Neural cell (in vitro differentiated cells): ENCODE data around the gene EIF1AD. TPM values are rescaled to one million over a fixed set of nuclear protein-coding genes. Genes with fewer than 3 reads are reported as not detected.

ENCODE experiments used
- H2AFZ ChIP-seq: fragments of 200-600, 300-800 bp; sonication (generic), shearing (Covaris generic); 2 replicates; pipeline ENCODE4 v1.6.0; 2014; ENCODE audit warnings: low read depth, mild to moderate bottlenecking, antibody characterized with exemption, low read length, moderate library complexity
- H3F3A ChIP-seq: fragments of 200-600 bp; shearing (Covaris generic); 2 replicates; pipeline ENCODE4 v1.6.1; 2016; ENCODE audit warnings: mild to moderate bottlenecking, moderate library complexity, mixed read lengths, antibody characterized with exemption, low read length; ENCODE audit not compliant: insufficient read depth, poor library complexity, severe bottlenecking
- H3K27ac ChIP-seq: fragments of 200-600, 300-800 bp; sonication (generic), shearing (Covaris generic); 2 replicates; pipeline ENCODE4 v1.5.1; 2014; ENCODE audit warnings: mild to moderate bottlenecking, low read length, moderate library complexity
- H3K27me3 ChIP-seq: fragments of 300-800, 200-600 bp; sonication (generic), shearing (Covaris generic); 2 replicates; pipeline ENCODE4 v1.6.0; 2014; ENCODE audit warnings: mild to moderate bottlenecking, low read depth, low read length, moderate library complexity; ENCODE audit not compliant: insufficient read depth
- H3K36me3 ChIP-seq: fragments of 300-800, 200-600 bp; sonication (generic), shearing (Covaris generic); 2 replicates; pipeline ENCODE4 v1.5.1; 2014; ENCODE audit warnings: mild to moderate bottlenecking, antibody characterized with exemption, low read length, moderate library complexity; ENCODE audit not compliant: insufficient read depth
- H3K4me2 ChIP-seq: fragments of 300-800, 200-600 bp; sonication (generic), shearing (Covaris generic); 2 replicates; pipeline ENCODE4 v1.6.0; 2014; ENCODE audit warnings: mild to moderate bottlenecking, low read length
- H3K4me3 ChIP-seq: fragments of 300-800, 200-600 bp; sonication (generic), shearing (Covaris generic); 2 replicates; pipeline ENCODE4 v1.5.1; 2014; ENCODE audit warnings: mild to moderate bottlenecking, low read length, moderate library complexity
- H3K79me2 ChIP-seq: fragments of 200-600 bp; shearing (Covaris generic); replicated peaks from 2 replicates; pipeline ENCODE4 v1.6.0; 2014; ENCODE audit warnings: mild to moderate bottlenecking, low read length, moderate library complexity; ENCODE audit not compliant: insufficient read depth
- H3K9ac ChIP-seq: fragments of 300-800, 200-600 bp; sonication (generic), shearing (Covaris generic); 2 replicates; pipeline ENCODE4 v1.6.1; 2016; ENCODE audit warnings: mild to moderate bottlenecking, low read length, mixed read lengths
- H3K9me2 ChIP-seq: fragments of 200-600 bp; shearing (Covaris generic); 2 replicates; pipeline ENCODE4 v1.6.1; 2016; ENCODE audit warnings: mild to moderate bottlenecking, low read length, mixed read lengths; ENCODE audit not compliant: insufficient read depth
- H3K9me3 ChIP-seq: fragments of 200-600, 300-800 bp; sonication (generic), shearing (Covaris generic); 2 replicates; pipeline ENCODE4 v1.6.1; 2016; ENCODE audit warnings: mild to moderate bottlenecking, mixed run types, low read length, moderate library complexity, mixed read lengths
- H4K20me1 ChIP-seq: fragments of 200-600 bp; shearing (Covaris generic); 2 replicates; pipeline ENCODE4 v1.6.1; 2016; ENCODE audit warnings: mild to moderate bottlenecking, mixed run types; ENCODE audit not compliant: insufficient read depth
- EP300 ChIP-seq: fragments of 450-650 bp; conservative IDR thresholded peaks from 2 replicates; pipeline ENCODE4 v1.6.1; 2014; ENCODE audit warnings: antibody characterized with exemption, mild to moderate bottlenecking, moderate library complexity; ENCODE audit not compliant: poor library complexity, severe bottlenecking
- EZH2 ChIP-seq: fragments of 200-600, 300-800 bp; shearing (Covaris generic), sonication (generic); IDR thresholded peaks from 2 replicates; pipeline ENCODE4 v1.6.1; 2014; ENCODE audit warnings: antibody characterized with exemption, low read length, borderline replicate concordance, mild to moderate bottlenecking; ENCODE audit not compliant: insufficient read depth, poor library complexity, severe bottlenecking
- MXI1 ChIP-seq: fragments of 450-650 bp; conservative IDR thresholded peaks from 2 replicates; pipeline ENCODE4 v1.6.1; 2014; ENCODE audit warnings: antibody characterized with exemption, mild to moderate bottlenecking; ENCODE audit not compliant: poor library complexity, severe bottlenecking
- POLR2AphosphoS5 ChIP-seq: IDR thresholded peaks from 2 replicates; pipeline ENCODE4 v1.6.1; 2012
- RAD21 ChIP-seq: fragments of 450-650 bp; conservative IDR thresholded peaks from 2 replicates; pipeline ENCODE4 v1.6.1; 2014; ENCODE audit warnings: antibody characterized with exemption, mild to moderate bottlenecking, moderate library complexity
- REST ChIP-seq: IDR thresholded peaks from 2 replicates; pipeline ENCODE4 v1.6.1; 2012; ENCODE audit warnings: borderline replicate concordance
- SMC3 ChIP-seq: fragments of 450-650 bp; conservative IDR thresholded peaks from 2 replicates; pipeline ENCODE4 v1.6.1; 2014; ENCODE audit warnings: antibody characterized with exemption, mild to moderate bottlenecking, moderate library complexity; ENCODE audit not compliant: poor library complexity
- TAF1 ChIP-seq: IDR thresholded peaks from 2 replicates; pipeline ENCODE4 v1.6.1; 2012; ENCODE audit warnings: low read depth
- polyA plus RNA-seq: library from polyadenylated mRNA; depleted of rRNA; stranded (reverse); fragments of >200 nt; gene quantifications from 2 replicates; pipeline ENCODE4 v1.2.3, GENCODE V29; 2014
- TF ChIP-seq, protein P1 (sequence below): fragments of 450-650 bp; IDR thresholded peaks from 2 replicates; pipeline ENCODE4 v1.5.1; 2014; ENCODE audit warnings: antibody characterized with exemption, mild to moderate bottlenecking, moderate library complexity; ENCODE audit not compliant: poor library complexity, severe bottlenecking

The EIF1AD gene
- polyA plus RNA-seq, 1 donor from 2014 or later = 34.9 TPM

- peaks cover 19% of the 10 kb centered on the region for H3K79me2 ChIP-seq
Observed at GRCh38 chr11:65961267-65962140, 40.5 kb downstream of the EIF1AD start, which contains the start of gene SART1. TSS of gene SART1 (plus strand) at chr11:65961734. CDS start at chr11:65961781, 47 bp downstream.

DNA sequence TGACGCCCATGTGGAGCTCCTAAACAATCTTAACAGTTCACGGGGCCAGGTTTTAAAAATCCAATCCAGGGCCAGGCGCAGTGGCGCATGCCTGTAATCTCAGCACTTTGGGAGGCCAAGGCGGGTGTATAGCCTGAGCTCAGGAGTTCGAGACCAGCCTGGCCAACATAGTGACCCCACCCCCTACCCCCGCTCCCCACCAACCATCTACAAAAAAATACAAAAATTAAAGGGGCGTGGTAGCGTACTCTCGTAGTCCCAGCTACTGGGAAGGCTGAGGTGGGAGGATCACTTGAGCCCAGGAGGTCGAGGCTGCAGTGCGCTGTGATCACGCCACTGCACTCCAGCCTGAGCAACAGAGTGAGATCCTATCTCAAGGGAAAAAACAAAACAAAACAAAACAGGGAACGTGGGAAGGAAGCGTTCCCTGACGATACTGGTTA is 41.1 kb downstream of the EIF1AD start:
- Histone ChIP-seq H4K20me1 (no peaks in the 10 kb centered on the region), H3K9me2 (no peaks in the 10 kb centered on the region), H3K9me3 (no peaks in the 10 kb centered on the region), H2AFZ (peak overlapping the region; percentile 98), H3K4me3 (peak overlapping the region; percentile 97), H3K27ac (peak overlapping the region; percentile 94), H3F3A (no peaks in the 10 kb centered on the region), H3K9ac (peak overlapping the region; percentile 95), H3K79me2 (peaks cover 19% of the 10 kb centered on the region), H3K4me2 (peak overlapping the region; percentile 68), H3K27me3 (no peaks in the 10 kb centered on the region), H3K36me3 (no peaks in the 10 kb centered on the region)
- TF ChIP-seq REST = no peak
- TF ChIP-seq EP300 = no peak
- TF ChIP-seq EZH2 = no peak
- TF ChIP-seq, protein P1, sequence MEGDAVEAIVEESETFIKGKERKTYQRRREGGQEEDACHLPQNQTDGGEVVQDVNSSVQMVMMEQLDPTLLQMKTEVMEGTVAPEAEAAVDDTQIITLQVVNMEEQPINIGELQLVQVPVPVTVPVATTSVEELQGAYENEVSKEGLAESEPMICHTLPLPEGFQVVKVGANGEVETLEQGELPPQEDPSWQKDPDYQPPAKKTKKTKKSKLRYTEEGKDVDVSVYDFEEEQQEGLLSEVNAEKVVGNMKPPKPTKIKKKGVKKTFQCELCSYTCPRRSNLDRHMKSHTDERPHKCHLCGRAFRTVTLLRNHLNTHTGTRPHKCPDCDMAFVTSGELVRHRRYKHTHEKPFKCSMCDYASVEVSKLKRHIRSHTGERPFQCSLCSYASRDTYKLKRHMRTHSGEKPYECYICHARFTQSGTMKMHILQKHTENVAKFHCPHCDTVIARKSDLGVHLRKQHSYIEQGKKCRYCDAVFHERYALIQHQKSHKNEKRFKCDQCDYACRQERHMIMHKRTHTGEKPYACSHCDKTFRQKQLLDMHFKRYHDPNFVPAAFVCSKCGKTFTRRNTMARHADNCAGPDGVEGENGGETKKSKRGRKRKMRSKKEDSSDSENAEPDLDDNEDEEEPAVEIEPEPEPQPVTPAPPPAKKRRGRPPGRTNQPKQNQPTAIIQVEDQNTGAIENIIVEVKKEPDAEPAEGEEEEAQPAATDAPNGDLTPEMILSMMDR = no peak

More at GRCh38 chr11:65961267-65962140, 40.5 kb downstream of the EIF1AD start, which contains the start of gene SART1:
- Histone ChIP-seq H3K9me2 (no peaks in the 10 kb centered on the region), H3K36me3 (no peaks in the 10 kb centered on the region), H3K27me3 (no peaks in the 10 kb centered on the region), H3F3A (no peaks in the 10 kb centered on the region), H4K20me1 (no peaks in the 10 kb centered on the region), H2AFZ (peak within 1 kb of the TSS; percentile 98), H3K4me2 (peak within 1 kb of the TSS; percentile 68), H3K27ac (peak within 1 kb of the TSS; percentile 94), H3K9me3 (no peaks in the 10 kb centered on the region), H3K4me3 (peak within 1 kb of the TSS; percentile 97), H3K9ac (peak within 1 kb of the TSS; percentile 95)
- TF ChIP-seq MXI1 = peak; percentile 92
- TF ChIP-seq POLR2AphosphoS5 = peak; percentile 93
- TF ChIP-seq REST = peak; percentile 86
- TF ChIP-seq EZH2 = no peak
- peak; percentile 59 for TF ChIP-seq SMC3
- peak; percentile 57 for TF ChIP-seq EP300
- TF ChIP-seq RAD21 = no peak
- TF ChIP-seq, protein P1 = peak; percentile 23
- peak; percentile 92 for TF ChIP-seq TAF1
